Measurements from ENCODE around the gene SERPINB8.

DNA sequence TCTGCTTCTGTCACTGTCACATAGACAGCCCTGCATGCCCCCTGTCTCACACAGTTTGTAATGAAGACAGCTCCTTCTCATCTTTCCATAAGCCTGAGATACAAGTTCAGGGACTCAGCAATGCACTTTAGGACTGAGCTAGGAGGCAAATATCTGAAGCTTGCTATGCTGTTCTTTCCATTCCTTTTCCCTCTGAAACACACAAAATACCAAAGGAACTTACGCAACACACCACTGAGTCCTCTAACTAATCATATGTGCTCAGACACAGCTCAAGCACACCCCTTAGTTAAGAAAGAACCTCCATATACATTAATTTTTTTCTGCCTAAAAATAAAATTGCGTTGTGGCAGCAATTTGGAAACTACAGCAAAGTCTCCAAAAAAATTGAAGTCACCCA, 17.9 kb downstream of the SERPINB8 start:
- TF ChIP-seq POLR2A (IDR thresholded peaks at IDR 0.05; ENCODE audit: low read depth): no peak
- TF ChIP-seq, protein P1, sequence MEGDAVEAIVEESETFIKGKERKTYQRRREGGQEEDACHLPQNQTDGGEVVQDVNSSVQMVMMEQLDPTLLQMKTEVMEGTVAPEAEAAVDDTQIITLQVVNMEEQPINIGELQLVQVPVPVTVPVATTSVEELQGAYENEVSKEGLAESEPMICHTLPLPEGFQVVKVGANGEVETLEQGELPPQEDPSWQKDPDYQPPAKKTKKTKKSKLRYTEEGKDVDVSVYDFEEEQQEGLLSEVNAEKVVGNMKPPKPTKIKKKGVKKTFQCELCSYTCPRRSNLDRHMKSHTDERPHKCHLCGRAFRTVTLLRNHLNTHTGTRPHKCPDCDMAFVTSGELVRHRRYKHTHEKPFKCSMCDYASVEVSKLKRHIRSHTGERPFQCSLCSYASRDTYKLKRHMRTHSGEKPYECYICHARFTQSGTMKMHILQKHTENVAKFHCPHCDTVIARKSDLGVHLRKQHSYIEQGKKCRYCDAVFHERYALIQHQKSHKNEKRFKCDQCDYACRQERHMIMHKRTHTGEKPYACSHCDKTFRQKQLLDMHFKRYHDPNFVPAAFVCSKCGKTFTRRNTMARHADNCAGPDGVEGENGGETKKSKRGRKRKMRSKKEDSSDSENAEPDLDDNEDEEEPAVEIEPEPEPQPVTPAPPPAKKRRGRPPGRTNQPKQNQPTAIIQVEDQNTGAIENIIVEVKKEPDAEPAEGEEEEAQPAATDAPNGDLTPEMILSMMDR (IDR thresholded peaks at IDR 0.05): no peak
- TF ChIP-seq POLR2AphosphoS5 (IDR thresholded peaks at IDR 0.05): no peak
- TF ChIP-seq EP300 (IDR thresholded peaks at IDR 0.05): no peak
